PC-3 (cell line): ENCODE measurements around the gene KRTAP12-4. TPM values are rescaled to one million over a fixed set of nuclear protein-coding genes. Genes with fewer than 3 reads are reported as not detected.

Experiments used
- ATAC-seq: fragments of 200-7000 bp; cut with Tn5 transposase; 2 replicates; pipeline ENCODE4 v1.9.1; 2020; ENCODE audit warnings: mild to moderate bottlenecking, moderate library complexity
- BruUV-seq: library from RNA; stranded (reverse); fragments of 400-500 nt; replicated peaks from 2 replicates; lab custom pipeline; 2021; lab: Mats Ljungman, UMichigan
- CTCF ChIA-PET: fragments of 300-600 bp; sonication (Branson Sonifier 250); formaldehyde crosslinking; loops from one replicate; lab custom pipeline; 2022; ENCODE audit warnings: antibody characterized with exemption; lab: Charles Lee
- POLR2A ChIA-PET: fragments of 300-600 bp; sonication (Branson Sonifier 250); formaldehyde crosslinking; loops from one replicate; lab custom pipeline; 2022; ENCODE audit warnings: antibody characterized with exemption; ENCODE audit not compliant: unreplicated experiment; lab: Charles Lee
- DNase-seq: peaks from one replicate; pipeline ENCODE4 v3.0.0-alpha.2; 2015
- H2AFZ ChIP-seq: fragments of 300-600 bp; sonication (generic); 2 replicates; pipeline ENCODE4 v1.6.0; 2016; ENCODE audit warnings: antibody characterized with exemption, low read length
- H3F3A ChIP-seq: fragments of 300-600 bp; sonication (generic); one replicate; pipeline ENCODE4 v1.6.0; 2017; ENCODE audit warnings: antibody characterized with exemption, low read length, control low read depth, mild to moderate bottlenecking; ENCODE audit not compliant: unreplicated experiment
- H3K27ac ChIP-seq: fragments of 300-600 bp; sonication (generic); 2 replicates; pipeline ENCODE4 v1.5.1; 2016; ENCODE audit warnings: mild to moderate bottlenecking, low read length
- H3K27me3 ChIP-seq: fragments of 300-600 bp; sonication (generic); 2 replicates; pipeline ENCODE4 v1.6.1; 2016; ENCODE audit warnings: low read length, mixed read lengths
- H3K36me3 ChIP-seq: fragments of 300-600 bp; sonication (generic); 2 replicates; pipeline ENCODE4 v1.6.1; 2016; ENCODE audit warnings: low read depth, mixed run types, low read length, mixed read lengths
- H3K4me1 ChIP-seq: fragments of 300-600 bp; sonication (generic); 2 replicates; pipeline ENCODE4 v1.5.1; 2016; ENCODE audit warnings: low read length; ENCODE audit not compliant: insufficient read depth
- H3K4me2 ChIP-seq: fragments of 300-600 bp; sonication (generic); 2 replicates; pipeline ENCODE4 v1.6.0; 2016; ENCODE audit warnings: low read length
- H3K4me3 ChIP-seq: fragments of 300-600 bp; sonication (generic); 2 replicates; pipeline ENCODE4 v1.5.1; 2016; ENCODE audit warnings: mild to moderate bottlenecking, low read length, mixed read lengths
- H3K79me2 ChIP-seq: fragments of 300-600 bp; sonication (generic); 2 replicates; pipeline ENCODE4 v1.6.1; 2017; ENCODE audit warnings: low read length, mixed read lengths
- H3K9ac ChIP-seq: fragments of 300-600 bp; sonication (generic); 2 replicates; pipeline ENCODE4 v1.6.0; 2016; ENCODE audit warnings: mild to moderate bottlenecking, low read length
- H3K9me2 ChIP-seq: fragments of 300-600 bp; sonication (generic); replicated peaks from 2 replicates; pipeline ENCODE4 v1.6.1; 2016; ENCODE audit warnings: mixed run types, low read length, mixed read lengths
- H3K9me3 ChIP-seq: fragments of 300-600 bp; sonication (generic); 2 replicates; pipeline ENCODE4 v1.6.1; 2016; ENCODE audit warnings: low read length, mixed read lengths
- H4K20me1 ChIP-seq: fragments of 300-600 bp; sonication (generic); 2 replicates; pipeline ENCODE4 v1.6.1; 2016; ENCODE audit warnings: low read length, mixed read lengths
- CTCF ChIP-seq: fragments of 300-600 bp; sonication (generic); conservative IDR thresholded peaks from 2 replicates; pipeline ENCODE4 v1.5.1; 2017; ENCODE audit warnings: antibody characterized with exemption, low read depth, mild to moderate bottlenecking, low read length
- EZH2 ChIP-seq: fragments of 300-600 bp; sonication (generic); IDR thresholded peaks from one replicate; pipeline ENCODE4 v1.6.1; 2017; ENCODE audit warnings: antibody characterized with exemption, mild to moderate bottlenecking, low read length; ENCODE audit not compliant: unreplicated experiment
- EZH2phosphoT487 ChIP-seq: fragments of 300-600 bp; sonication (generic); IDR thresholded peaks from 2 replicates; pipeline ENCODE4 v1.6.1; 2018; ENCODE audit warnings: mild to moderate bottlenecking, antibody characterized with exemption, low read length, borderline replicate concordance
- intact Hi-C: fragments of 100-400 bp; cut with micrococcal nuclease; formaldehyde crosslinking; loops from 2 replicates; pipeline ENCODE4 v1.9.0; 2023
- total RNA-seq: library from RNA; depleted of rRNA; stranded (reverse); fragments of >200 nt; gene quantifications from 2 replicates; pipeline ENCODE4 v1.2.3, GENCODE V29; 2014

The KRTAP12-4 gene
- total RNA-seq, 1 experiment from 2014 or later: not detected

GRCh38 chr21:44613386-44614155 lies 40.9 kb downstream of the KRTAP12-4 start:
- Histone ChIP-seq H3K9ac (no peak overlapping the region), H3K27ac (no peak overlapping the region), H2AFZ (no peak overlapping the region), H3K4me1 (no peaks in the 10 kb centered on the region), H3K27me3 (no peaks in the 10 kb centered on the region), H3K9me2 (no peaks in the 10 kb centered on the region), H4K20me1 (no peaks in the 10 kb centered on the region), H3K36me3 (no peaks in the 10 kb centered on the region), H3K4me2 (no peak overlapping the region), H3F3A (no peaks in the 10 kb centered on the region), H3K79me2 (no peaks in the 10 kb centered on the region), H3K9me3 (0 out of 2 replicates have a peak, but pooled peaks cover 3% of the 10 kb centered on the region), H3K4me3 (no peak overlapping the region)
- intact Hi-C loops: no loop called here
- DNase-seq: no peak
- CTCF ChIA-PET: no interaction called here
- no peak for ATAC-seq
- BruUV-seq: no TSS peak
- TF ChIP-seq EZH2phosphoT487: no peak
- TF ChIP-seq EZH2: no peak
- POLR2A ChIA-PET: no interaction called here

GRCh38 chr21:44612669-44613229 lies 41.7 kb downstream of the KRTAP12-4 start:
- H2AFZ ChIP-seq: no peak overlapping the region
- no peaks in the 10 kb centered on the region for H3K4me1 ChIP-seq
- POLR2A ChIA-PET: no interaction called here
- H3K79me2 ChIP-seq: no peaks in the 10 kb centered on the region
- no peak overlapping the region for H3K4me2 ChIP-seq
- ATAC-seq (no peak), DNase-seq (no peak)
- no peaks in the 10 kb centered on the region for H3K9me2 ChIP-seq
- H3K9me3 ChIP-seq: 0 out of 2 replicates have a peak, but pooled peaks cover 3% of the 10 kb centered on the region
- H3K36me3 ChIP-seq: no peaks in the 10 kb centered on the region
- H3K27ac ChIP-seq: no peak overlapping the region
- CTCF ChIA-PET: no interaction called here
- H4K20me1 ChIP-seq: no peaks in the 10 kb centered on the region
- no peak overlapping the region for H3K4me3 ChIP-seq
- H3K9ac ChIP-seq: no peak overlapping the region
- no peaks in the 10 kb centered on the region for H3F3A ChIP-seq
- H3K27me3 ChIP-seq: no peaks in the 10 kb centered on the region
- TF ChIP-seq EZH2phosphoT487 (no peak), EZH2 (no peak), CTCF (no peak)
- intact Hi-C loops: no loop called here
- no TSS peak for BruUV-seq

DNA sequence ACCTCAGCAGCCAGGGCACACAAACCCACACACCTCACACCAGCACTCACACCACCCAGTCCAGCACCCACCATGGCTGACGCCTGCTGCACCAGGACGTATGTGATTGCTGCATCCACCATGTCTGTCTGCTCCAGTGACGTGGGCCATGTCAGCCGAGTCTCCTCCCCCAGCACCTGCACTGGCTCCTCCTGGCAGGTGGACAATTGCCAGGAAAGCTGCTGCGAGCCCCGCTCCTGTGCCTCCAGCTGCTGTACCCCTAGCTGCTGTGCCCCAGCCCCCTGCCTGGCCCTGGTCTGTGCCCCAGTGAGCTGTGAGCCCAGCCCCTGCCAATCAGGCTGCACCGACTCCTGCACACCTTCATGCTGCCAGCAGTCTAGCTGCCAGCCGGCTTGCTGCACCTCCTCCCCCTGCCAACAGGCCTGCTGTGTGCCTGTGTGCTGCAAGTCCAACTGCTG lies 42.4 kb downstream of the KRTAP12-4 start, which contains the start of gene KRTAP10-8:
TSS of gene KRTAP10-8 (plus strand) at position 51 of the 458 bp plus-strand sequence. CDS start at position 73, 22 bp downstream.
- TF ChIP-seq EZH2 (no peak), CTCF (no peak), EZH2phosphoT487 (no peak)
- H3K27ac ChIP-seq: no peak within 1 kb of the TSS
- no peaks in the 10 kb centered on the region for H3K36me3 ChIP-seq
- CTCF ChIA-PET: no interaction called here
- no peak within 1 kb of the TSS for H3K9ac ChIP-seq
- intact Hi-C loops: no loop called here
- DNase-seq (no peak), ATAC-seq (no peak)
- H3K79me2 ChIP-seq: no peaks in the 10 kb centered on the region
- no peaks in the 10 kb centered on the region for H3K9me2 ChIP-seq
- 0 out of 2 replicates have a peak, but pooled peaks cover 3% of the 10 kb centered on the region for H3K9me3 ChIP-seq
- no TSS peak for BruUV-seq
- no peak within 1 kb of the TSS for H3K4me3 ChIP-seq
- no peak within 1 kb of the TSS for H2AFZ ChIP-seq
- no peaks in the 10 kb centered on the region for H4K20me1 ChIP-seq
- no peaks in the 10 kb centered on the region for H3K27me3 ChIP-seq
- no peaks in the 10 kb centered on the region for H3K4me1 ChIP-seq
- H3K4me2 ChIP-seq: no peak within 1 kb of the TSS
- POLR2A ChIA-PET: no interaction called here
- H3F3A ChIP-seq: no peaks in the 10 kb centered on the region
